PC-3 (cell line): ENCODE measurements around the gene SNX2. TPM values are rescaled to one million over a fixed set of nuclear protein-coding genes. Genes with fewer than 3 reads are reported as not detected.

Source experiments
- ATAC-seq: fragments of 200-7000 bp; cut with Tn5 transposase; 2 replicates; pipeline ENCODE4 v1.9.1; 2020; ENCODE audit warnings: mild to moderate bottlenecking, moderate library complexity
- BruUV-seq: library from RNA; stranded (reverse); fragments of 400-500 nt; replicated peaks from 2 replicates; lab custom pipeline; 2021; lab: Mats Ljungman, UMichigan
- CTCF ChIA-PET: fragments of 300-600 bp; sonication (Branson Sonifier 250); formaldehyde crosslinking; loops from one replicate; lab custom pipeline; 2022; ENCODE audit warnings: antibody characterized with exemption; lab: Charles Lee
- POLR2A ChIA-PET: fragments of 300-600 bp; sonication (Branson Sonifier 250); formaldehyde crosslinking; loops from one replicate; lab custom pipeline; 2022; ENCODE audit warnings: antibody characterized with exemption; ENCODE audit not compliant: unreplicated experiment; lab: Charles Lee
- DNase-seq: peaks from one replicate; pipeline ENCODE4 v3.0.0-alpha.2; 2015
- H2AFZ ChIP-seq: fragments of 300-600 bp; sonication (generic); 2 replicates; pipeline ENCODE4 v1.6.0; 2016; ENCODE audit warnings: antibody characterized with exemption, low read length
- H3F3A ChIP-seq: fragments of 300-600 bp; sonication (generic); one replicate; pipeline ENCODE4 v1.6.0; 2017; ENCODE audit warnings: antibody characterized with exemption, low read length, control low read depth, mild to moderate bottlenecking; ENCODE audit not compliant: unreplicated experiment
- H3K27ac ChIP-seq: fragments of 300-600 bp; sonication (generic); 2 replicates; pipeline ENCODE4 v1.5.1; 2016; ENCODE audit warnings: mild to moderate bottlenecking, low read length
- H3K27me3 ChIP-seq: fragments of 300-600 bp; sonication (generic); 2 replicates; pipeline ENCODE4 v1.6.1; 2016; ENCODE audit warnings: low read length, mixed read lengths
- H3K36me3 ChIP-seq: fragments of 300-600 bp; sonication (generic); 2 replicates; pipeline ENCODE4 v1.6.1; 2016; ENCODE audit warnings: low read depth, mixed run types, low read length, mixed read lengths
- H3K4me1 ChIP-seq: fragments of 300-600 bp; sonication (generic); 2 replicates; pipeline ENCODE4 v1.5.1; 2016; ENCODE audit warnings: low read length; ENCODE audit not compliant: insufficient read depth
- H3K4me2 ChIP-seq: fragments of 300-600 bp; sonication (generic); 2 replicates; pipeline ENCODE4 v1.6.0; 2016; ENCODE audit warnings: low read length
- H3K4me3 ChIP-seq: fragments of 300-600 bp; sonication (generic); 2 replicates; pipeline ENCODE4 v1.5.1; 2016; ENCODE audit warnings: mild to moderate bottlenecking, low read length, mixed read lengths
- H3K79me2 ChIP-seq: fragments of 300-600 bp; sonication (generic); 2 replicates; pipeline ENCODE4 v1.6.1; 2017; ENCODE audit warnings: low read length, mixed read lengths
- H3K9ac ChIP-seq: fragments of 300-600 bp; sonication (generic); 2 replicates; pipeline ENCODE4 v1.6.0; 2016; ENCODE audit warnings: mild to moderate bottlenecking, low read length
- H3K9me2 ChIP-seq: fragments of 300-600 bp; sonication (generic); replicated peaks from 2 replicates; pipeline ENCODE4 v1.6.1; 2016; ENCODE audit warnings: mixed run types, low read length, mixed read lengths
- H3K9me3 ChIP-seq: fragments of 300-600 bp; sonication (generic); 2 replicates; pipeline ENCODE4 v1.6.1; 2016; ENCODE audit warnings: low read length, mixed read lengths
- H4K20me1 ChIP-seq: fragments of 300-600 bp; sonication (generic); 2 replicates; pipeline ENCODE4 v1.6.1; 2016; ENCODE audit warnings: low read length, mixed read lengths
- EZH2 ChIP-seq: fragments of 300-600 bp; sonication (generic); IDR thresholded peaks from one replicate; pipeline ENCODE4 v1.6.1; 2017; ENCODE audit warnings: antibody characterized with exemption, mild to moderate bottlenecking, low read length; ENCODE audit not compliant: unreplicated experiment
- EZH2phosphoT487 ChIP-seq: fragments of 300-600 bp; sonication (generic); IDR thresholded peaks from 2 replicates; pipeline ENCODE4 v1.6.1; 2018; ENCODE audit warnings: mild to moderate bottlenecking, antibody characterized with exemption, low read length, borderline replicate concordance
- intact Hi-C: fragments of 100-400 bp; cut with micrococcal nuclease; formaldehyde crosslinking; loops from 2 replicates; pipeline ENCODE4 v1.9.0; 2023
- total RNA-seq: library from RNA; depleted of rRNA; stranded (reverse); fragments of >200 nt; gene quantifications from 2 replicates; pipeline ENCODE4 v1.2.3, GENCODE V29; 2014
- TF ChIP-seq, protein P1 (sequence below): fragments of 300-600 bp; sonication (generic); conservative IDR thresholded peaks from 2 replicates; pipeline ENCODE4 v1.5.1; 2017; ENCODE audit warnings: antibody characterized with exemption, low read depth, mild to moderate bottlenecking, low read length

The SNX2 gene
- total RNA-seq, 1 experiment from 2014 or later = 33.7 TPM

DNA sequence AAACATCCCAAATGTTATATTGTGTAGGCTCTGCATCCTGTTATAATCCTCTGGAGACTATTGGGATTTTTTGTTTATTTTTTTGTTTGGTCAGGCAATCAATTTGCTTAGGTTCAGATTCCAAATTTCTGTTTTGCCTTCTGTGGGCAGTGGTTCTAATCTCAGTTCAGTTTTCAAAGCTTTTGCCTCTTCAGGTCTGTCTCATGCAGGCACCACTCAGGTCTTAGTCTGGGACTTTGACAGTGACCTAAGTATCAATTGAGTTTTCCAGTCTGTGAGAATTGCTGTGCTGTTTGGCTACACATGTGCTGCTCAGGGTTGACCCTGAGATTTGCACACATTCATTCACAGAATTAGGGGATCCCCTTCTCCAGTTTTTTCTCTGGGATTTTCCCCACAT is 14.1 kb downstream of the SNX2 start:
- ChIA-PET CTCF (no interaction called here), POLR2A (no interaction called here)
- ATAC-seq = no peak
- no peak for TF ChIP-seq EZH2
- TF ChIP-seq, protein P1, sequence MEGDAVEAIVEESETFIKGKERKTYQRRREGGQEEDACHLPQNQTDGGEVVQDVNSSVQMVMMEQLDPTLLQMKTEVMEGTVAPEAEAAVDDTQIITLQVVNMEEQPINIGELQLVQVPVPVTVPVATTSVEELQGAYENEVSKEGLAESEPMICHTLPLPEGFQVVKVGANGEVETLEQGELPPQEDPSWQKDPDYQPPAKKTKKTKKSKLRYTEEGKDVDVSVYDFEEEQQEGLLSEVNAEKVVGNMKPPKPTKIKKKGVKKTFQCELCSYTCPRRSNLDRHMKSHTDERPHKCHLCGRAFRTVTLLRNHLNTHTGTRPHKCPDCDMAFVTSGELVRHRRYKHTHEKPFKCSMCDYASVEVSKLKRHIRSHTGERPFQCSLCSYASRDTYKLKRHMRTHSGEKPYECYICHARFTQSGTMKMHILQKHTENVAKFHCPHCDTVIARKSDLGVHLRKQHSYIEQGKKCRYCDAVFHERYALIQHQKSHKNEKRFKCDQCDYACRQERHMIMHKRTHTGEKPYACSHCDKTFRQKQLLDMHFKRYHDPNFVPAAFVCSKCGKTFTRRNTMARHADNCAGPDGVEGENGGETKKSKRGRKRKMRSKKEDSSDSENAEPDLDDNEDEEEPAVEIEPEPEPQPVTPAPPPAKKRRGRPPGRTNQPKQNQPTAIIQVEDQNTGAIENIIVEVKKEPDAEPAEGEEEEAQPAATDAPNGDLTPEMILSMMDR = no peak
- TF ChIP-seq EZH2phosphoT487 = no peak
- Histone ChIP-seq H3K9me2 (no peaks in the 10 kb centered on the region), H3F3A (no peaks in the 10 kb centered on the region), H3K4me1 (no peaks in the 10 kb centered on the region), H3K79me2 (peaks cover 51% of the 10 kb centered on the region), H3K9me3 (no peaks in the 10 kb centered on the region), H3K36me3 (no peaks in the 10 kb centered on the region), H3K9ac (no peak overlapping the region), H2AFZ (no peak overlapping the region), H3K27ac (no peak overlapping the region), H3K4me2 (no peak overlapping the region), H3K27me3 (no peaks in the 10 kb centered on the region), H3K4me3 (no peak overlapping the region), H4K20me1 (no peaks in the 10 kb centered on the region)
- no TSS peak for BruUV-seq
- intact Hi-C loops = no loop called here
- DNase-seq = no peak

DNA sequence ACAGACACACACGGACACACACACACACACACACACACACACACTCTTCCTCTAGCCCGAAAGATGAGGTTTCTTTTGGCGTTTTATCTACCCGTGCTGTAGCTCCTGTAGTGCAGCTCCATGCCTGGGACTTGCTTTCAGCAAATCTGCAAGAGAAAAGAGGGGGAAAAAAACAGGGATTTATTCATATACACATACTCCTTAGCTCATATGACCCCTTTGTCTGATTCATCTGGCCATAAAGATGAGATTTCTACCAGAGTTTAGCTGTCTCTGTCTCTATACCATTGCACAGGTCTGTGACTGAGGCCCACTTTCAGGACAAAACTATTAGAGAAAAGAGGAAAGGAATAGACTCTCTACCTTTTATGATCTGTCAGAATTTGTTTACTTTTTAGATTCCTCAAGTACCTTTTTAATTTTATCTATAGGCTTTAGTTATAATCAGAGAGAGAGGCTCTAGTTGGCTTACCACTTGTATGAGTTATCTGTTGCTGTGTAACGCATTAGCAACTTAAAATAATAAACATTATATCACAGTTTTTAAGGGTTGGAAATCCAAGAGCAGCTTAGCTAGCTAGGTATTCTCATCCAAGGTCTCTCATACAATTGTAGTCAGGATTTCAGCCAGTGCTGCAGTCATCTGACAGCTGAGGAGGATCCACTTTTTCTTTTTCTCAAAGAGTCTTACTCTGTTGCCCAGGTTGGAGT is 14.7 kb downstream of the SNX2 start:
- ATAC-seq = no peak
- H4K20me1 ChIP-seq = no peaks in the 10 kb centered on the region

More for the DNA sequence above, 14.7 kb downstream of the SNX2 start:
- Histone ChIP-seq H3K79me2 (peaks cover 45% of the 10 kb centered on the region), H3K36me3 (no peaks in the 10 kb centered on the region), H3F3A (no peaks in the 10 kb centered on the region), H3K27me3 (no peaks in the 10 kb centered on the region), H3K9me3 (no peaks in the 10 kb centered on the region), H3K27ac (no peak overlapping the region), H3K4me1 (no peaks in the 10 kb centered on the region), H3K4me2 (no peak overlapping the region), H2AFZ (no peak overlapping the region), H3K9me2 (no peaks in the 10 kb centered on the region), H3K4me3 (no peak overlapping the region), H3K9ac (no peak overlapping the region)
- DNase-seq = no peak
- ChIA-PET CTCF (no interaction called here), POLR2A (no interaction called here)
- intact Hi-C loops = no loop called here
- BruUV-seq = no TSS peak
- TF ChIP-seq, protein P1 = no peak
- TF ChIP-seq EZH2phosphoT487 (no peak), EZH2 (no peak)
